GM19023 (cell line): ENCODE results near the gene IL26.
"Not testable (repeated sequence)": the region's sequence is repeated elsewhere in the genome, so short reads cannot be mapped to it uniquely, and the experiment has no call there.

Experiments used
- ATAC-seq: cut with Tn5 transposase; IDR thresholded peaks from one replicate; pipeline ENCODE4 v1.9.1; 2021; ENCODE audit warnings: mild to moderate bottlenecking, moderate library complexity; ENCODE audit not compliant: unreplicated experiment

Gene IL26

GRCh38 chr12:68240975-68241374 lies 15.4 kb upstream of the IL26 start:
- peak; percentile 93 for ATAC-seq

- ATAC-seq: no peak
Measured at GRCh38 chr12:68240079-68240478, 14.5 kb upstream of the IL26 start.

GRCh38 chr12:68239309-68239982 lies 13.8 kb upstream of the IL26 start:
- no peak for ATAC-seq

- no peak for ATAC-seq
Measured at GRCh38 chr12:68237619-68238018, 12.0 kb upstream of the IL26 start.

GRCh38 chr12:68237078-68237477 lies 11.5 kb upstream of the IL26 start:
- ATAC-seq: no peak

- ATAC-seq: peak; percentile 56
Measured at GRCh38 chr12:68236421-68237059, 10.9 kb upstream of the IL26 start.

- no peak for ATAC-seq
Measured at GRCh38 chr12:68235576-68235975, 10.0 kb upstream of the IL26 start.

- ATAC-seq: no peak
Measured at GRCh38 chr12:68234140-68234539, 8.5 kb upstream of the IL26 start.

GRCh38 chr12:68233498-68233897 lies 7.9 kb upstream of the IL26 start:
- no peak for ATAC-seq

GRCh38 chr12:68231691-68232090 lies 6.1 kb upstream of the IL26 start:
- ATAC-seq: no peak

GRCh38 chr12:68231229-68231628 lies 5.6 kb upstream of the IL26 start:
- no peak for ATAC-seq

- no peak for ATAC-seq
Measured at GRCh38 chr12:68229956-68230355, 4.3 kb upstream of the IL26 start.

GRCh38 chr12:68227356-68227755 lies 1.7 kb upstream of the IL26 start:
- no peak for ATAC-seq

GRCh38 chr12:68224613-68225285 lies 861 bp downstream of the IL26 start:
- ATAC-seq: no peak

GRCh38 chr12:68223067-68223747 lies 2.4 kb downstream of the IL26 start:
- ATAC-seq: peak; percentile 84

- no peak for ATAC-seq
Measured at GRCh38 chr12:68222326-68222725, 3.3 kb downstream of the IL26 start.

GRCh38 chr12:68221497-68221896 lies 4.1 kb downstream of the IL26 start:
- ATAC-seq: no peak

- no peak for ATAC-seq
Measured at GRCh38 chr12:68210875-68211274, 14.7 kb downstream of the IL26 start.

- not testable (repeated sequence) for ATAC-seq
Measured at GRCh38 chr12:68209048-68209728, 16.4 kb downstream of the IL26 start.

GRCh38 chr12:68207276-68207675 lies 18.3 kb downstream of the IL26 start:
- ATAC-seq: no peak

GRCh38 chr12:68206446-68206845 lies 19.2 kb downstream of the IL26 start:
- no peak for ATAC-seq
